Neural crest cell (in vitro differentiated cells): ENCODE measurements around the gene AP2M1. TPM values are rescaled to one million over a fixed set of nuclear protein-coding genes. Genes with fewer than 3 reads are reported as not detected.

Experiments
- DNase-seq: peaks from one replicate; pipeline ENCODE4 v3.0.0; 2021; ENCODE audit warnings: low read depth, mixed read lengths, low spot score
- H3K27ac Mint-ChIP-seq: one replicate; pipeline ENCODE4 v1.8.0; 2021; ENCODE audit warnings: mild to moderate bottlenecking, mixed read lengths; ENCODE audit not compliant: unreplicated experiment
- H3K27me3 Mint-ChIP-seq: 2 replicates; pipeline ENCODE4 v1.8.0; 2021; ENCODE audit warnings: low read depth, mild to moderate bottlenecking, mixed read lengths
- H3K36me3 Mint-ChIP-seq: 2 replicates; pipeline ENCODE4 v1.8.0; 2021; ENCODE audit warnings: low read depth, mild to moderate bottlenecking, mixed read lengths
- H3K4me1 Mint-ChIP-seq: 2 replicates; pipeline ENCODE4 v1.8.0; 2021; ENCODE audit warnings: mixed read lengths
- H3K4me3 Mint-ChIP-seq: one replicate; pipeline ENCODE4 v1.8.0; 2021; ENCODE audit warnings: mild to moderate bottlenecking, mixed read lengths
- H3K9me3 Mint-ChIP-seq: 2 replicates; pipeline ENCODE4 v1.8.0; 2021; ENCODE audit warnings: mixed read lengths
- CTCF ChIP-seq: fragments of 200-600 bp; sonication (generic); conservative IDR thresholded peaks from 2 replicates; pipeline ENCODE4 v1.5.0; 2021; ENCODE audit warnings: antibody characterized with exemption, mild to moderate bottlenecking
- total RNA-seq: library from RNA; stranded (reverse); gene quantifications from 2 replicates; pipeline ENCODE4 v1.2.1, GENCODE V29; 2021

AP2M1 gene
- total RNA-seq, 1 donor from 2014 or later = 289 TPM

GRCh38 chr3:184189421-184189820 is 14.8 kb downstream of the AP2M1 start:
- Mint-ChIP-seq H3K27me3 (no peaks in the 10 kb centered on the region), H3K36me3 (peaks cover 4% of the 10 kb centered on the region), H3K4me3 (peak overlapping the region; percentile 96), H3K9me3 (no peaks in the 10 kb centered on the region), H3K27ac (no peak overlapping the region), H3K4me1 (peaks cover 30% of the 10 kb centered on the region)
- TF ChIP-seq CTCF = no peak
- no peak for DNase-seq

GRCh38 chr3:184192889-184193288 is 18.2 kb downstream of the AP2M1 start:
- no peak for TF ChIP-seq CTCF
- Mint-ChIP-seq H3K27ac (no peak overlapping the region), H3K36me3 (peaks cover 4% of the 10 kb centered on the region), H3K4me1 (peaks cover under 1% of the 10 kb centered on the region), H3K27me3 (no peaks in the 10 kb centered on the region), H3K4me3 (no peak overlapping the region), H3K9me3 (no peaks in the 10 kb centered on the region)
- DNase-seq = no peak

GRCh38 chr3:184193991-184194539 is 19.4 kb downstream of the AP2M1 start:
- no peak for TF ChIP-seq CTCF
- Mint-ChIP-seq H3K9me3 (no peaks in the 10 kb centered on the region), H3K4me1 (no peaks in the 10 kb centered on the region), H3K4me3 (no peak overlapping the region), H3K27ac (no peak overlapping the region), H3K27me3 (no peaks in the 10 kb centered on the region), H3K36me3 (peaks cover 4% of the 10 kb centered on the region)
- no peak for DNase-seq

- no peak for DNase-seq
- Mint-ChIP-seq H3K36me3 (peaks cover 2% of the 10 kb centered on the region), H3K9me3 (no peaks in the 10 kb centered on the region), H3K27ac (no peak overlapping the region), H3K27me3 (no peaks in the 10 kb centered on the region), H3K4me3 (no peak overlapping the region), H3K4me1 (no peaks in the 10 kb centered on the region)
- no peak for TF ChIP-seq CTCF
These were observed 21.9 kb downstream of the AP2M1 start for GRCh38 chr3:184196536-184196935.

GRCh38 chr3:184198509-184198908 is 23.9 kb downstream of the AP2M1 start:
- H3K4me3 Mint-ChIP-seq = no peak overlapping the region
- no peaks in the 10 kb centered on the region for H3K36me3 Mint-ChIP-seq
- no peak overlapping the region for H3K27ac Mint-ChIP-seq
- no peak for DNase-seq
- TF ChIP-seq CTCF = no peak
- H3K27me3 Mint-ChIP-seq = no peaks in the 10 kb centered on the region
- no peaks in the 10 kb centered on the region for H3K9me3 Mint-ChIP-seq
- no peaks in the 10 kb centered on the region for H3K4me1 Mint-ChIP-seq
